Ramos (cell line): ENCODE results near the gene CMYA5.

Experiments
- in situ Hi-C: fragments of 300-500 bp; cut with MboI; formaldehyde crosslinking; loops from one replicate; pipeline ENCODE4 v1.14.3; 2022; ENCODE audit warnings: low sequenced_read_pairs; ENCODE audit not compliant: unreplicated experiment

Gene CMYA5

DNA sequence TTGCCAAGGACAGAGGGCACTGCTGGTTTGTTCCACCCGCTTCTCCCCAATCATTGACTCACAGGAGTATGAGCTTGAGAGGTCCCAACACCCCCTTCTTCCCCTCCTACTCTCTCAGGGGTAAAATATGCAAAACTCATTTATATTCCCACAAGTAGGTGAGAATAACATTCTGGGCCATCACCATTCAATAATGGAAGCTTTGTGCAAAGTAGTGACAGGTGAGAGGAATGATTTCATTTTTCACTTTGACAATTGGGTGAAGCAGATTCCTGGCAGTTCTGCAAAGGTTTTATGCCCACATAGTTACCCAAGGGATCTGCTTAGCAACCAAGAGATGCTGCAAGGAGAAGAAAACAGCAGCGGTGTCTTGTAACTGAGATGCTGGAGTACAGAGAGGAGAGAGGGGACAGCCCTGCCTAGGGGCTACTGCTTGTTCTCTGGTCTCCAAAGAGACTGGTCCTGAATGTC, 137.6 kb downstream of the CMYA5 start:
- in situ Hi-C loops, result no loop called here

GRCh38 chr5:79829260-79829659, 139.6 kb downstream of the CMYA5 start:
- in situ Hi-C loops, result no loop called here

- in situ Hi-C loops, result no loop called here
Observed at GRCh38 chr5:79831381-79832309, 142.0 kb downstream of the CMYA5 start.

GRCh38 chr5:79832911-79833310, 143.3 kb downstream of the CMYA5 start:
- in situ Hi-C loops, result no loop called here

- in situ Hi-C loops, result no loop called here
Observed at GRCh38 chr5:79834098-79834753, 144.6 kb downstream of the CMYA5 start.

- in situ Hi-C loops, result no loop called here
Observed at GRCh38 chr5:79834754-79835714, 145.4 kb downstream of the CMYA5 start.

- in situ Hi-C loops, result no loop called here
Observed at GRCh38 chr5:79837761-79838551, 148.3 kb downstream of the CMYA5 start.

DNA sequence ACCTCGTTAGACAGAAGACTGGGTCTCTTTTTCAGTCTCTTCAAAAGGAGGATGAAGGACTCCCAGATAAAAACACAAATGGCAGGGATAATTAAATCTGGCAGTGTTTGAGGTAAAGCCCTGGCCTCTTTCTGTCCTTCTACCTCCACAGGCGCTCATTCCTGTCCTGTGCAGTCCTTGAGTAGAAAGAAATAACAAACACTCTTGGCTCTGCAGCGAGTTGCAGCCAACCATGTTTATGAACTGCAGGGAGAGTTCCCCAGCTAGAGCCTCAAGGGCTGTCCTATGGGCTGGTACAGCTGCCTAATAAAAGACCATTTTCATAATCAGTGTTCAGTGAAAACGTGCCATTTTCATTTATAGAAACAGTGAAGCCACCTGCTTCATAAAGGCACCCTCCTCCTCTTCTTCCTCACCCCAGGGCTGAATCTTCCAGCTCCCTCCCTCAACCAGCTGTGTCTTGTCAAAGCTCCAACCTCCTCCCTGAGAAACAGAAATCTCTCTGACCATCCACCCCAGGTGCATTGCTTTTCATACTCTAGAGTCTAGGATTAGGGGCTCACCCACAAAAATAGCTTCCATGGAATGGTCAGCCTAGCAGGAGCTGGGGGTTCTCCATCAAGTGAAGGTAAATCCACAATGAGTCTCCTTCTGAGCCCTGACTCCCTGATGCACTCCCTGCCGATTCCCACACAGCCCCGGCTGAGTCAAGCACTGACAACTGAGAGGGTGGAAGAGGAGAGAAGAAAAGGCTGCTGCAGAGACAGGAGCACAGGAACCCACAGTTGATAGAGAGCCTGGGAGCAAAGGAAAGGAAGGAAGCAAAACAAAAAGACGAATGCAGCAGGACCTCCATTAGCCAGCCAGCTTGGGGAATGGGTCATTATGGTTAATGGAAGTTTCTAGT, 150.7 kb downstream of the CMYA5 start:
- in situ Hi-C loops, result no loop called here

DNA sequence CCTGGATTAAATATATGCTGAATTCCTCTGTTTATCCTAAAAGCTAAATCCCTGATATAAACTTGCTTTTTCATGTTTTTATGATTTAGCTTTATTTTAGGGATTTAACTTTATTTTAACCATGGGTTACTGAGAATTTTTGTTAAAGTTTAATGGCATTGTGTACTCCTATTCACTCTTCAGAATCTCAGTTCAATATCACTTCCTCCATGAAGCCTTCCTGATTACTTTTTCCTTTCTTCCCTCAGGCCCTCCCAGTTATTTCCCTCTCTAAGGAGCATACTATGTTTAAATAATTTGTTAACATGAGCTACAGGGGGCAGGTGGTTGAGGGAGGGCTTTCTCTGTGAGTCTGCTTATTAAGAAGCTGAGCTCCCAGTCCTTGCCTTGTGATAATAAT, 151.5 kb downstream of the CMYA5 start:
- in situ Hi-C loops, result no loop called here

DNA sequence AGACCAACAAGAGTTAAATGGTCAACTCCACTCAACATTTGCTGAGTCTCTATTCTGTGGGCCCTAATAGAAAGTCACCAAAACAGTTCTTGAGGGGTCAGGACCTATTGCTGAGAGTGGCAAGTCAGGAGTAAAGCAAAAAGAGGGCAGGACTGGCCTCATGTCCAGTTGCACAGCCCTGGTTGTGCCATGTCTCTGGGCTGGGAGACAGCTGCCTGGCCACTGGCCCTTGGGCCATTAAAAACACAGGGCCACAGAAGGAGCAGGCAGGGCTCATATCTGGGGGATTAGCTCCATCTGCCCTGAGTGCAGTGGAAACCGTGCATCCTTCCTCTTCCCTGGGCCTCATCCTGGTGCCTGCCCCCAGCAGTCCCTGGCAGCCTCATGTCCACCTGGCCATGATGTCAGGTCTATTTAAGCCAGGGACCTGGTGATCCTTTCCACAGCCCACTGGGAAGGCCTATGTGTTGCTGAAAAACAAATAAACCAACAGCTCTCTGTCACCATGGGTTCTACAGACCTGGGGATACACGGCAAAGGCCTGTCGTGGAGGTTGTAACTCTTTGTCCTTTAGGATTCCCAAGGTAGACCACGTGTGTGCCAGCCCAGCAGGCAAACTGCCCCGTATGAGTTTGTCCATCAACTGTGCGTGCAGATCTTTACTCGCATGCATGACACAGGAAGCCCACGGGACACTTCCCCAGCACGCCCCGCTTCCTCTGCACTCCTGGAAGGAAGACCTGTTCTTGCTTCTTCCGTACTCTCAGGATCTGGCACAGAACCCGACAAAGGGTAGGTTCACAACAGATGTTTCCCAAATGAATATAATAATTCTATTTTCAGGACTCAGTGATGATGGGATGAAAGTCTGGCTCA, 152.6 kb downstream of the CMYA5 start:
- in situ Hi-C loops, result no loop called here

DNA sequence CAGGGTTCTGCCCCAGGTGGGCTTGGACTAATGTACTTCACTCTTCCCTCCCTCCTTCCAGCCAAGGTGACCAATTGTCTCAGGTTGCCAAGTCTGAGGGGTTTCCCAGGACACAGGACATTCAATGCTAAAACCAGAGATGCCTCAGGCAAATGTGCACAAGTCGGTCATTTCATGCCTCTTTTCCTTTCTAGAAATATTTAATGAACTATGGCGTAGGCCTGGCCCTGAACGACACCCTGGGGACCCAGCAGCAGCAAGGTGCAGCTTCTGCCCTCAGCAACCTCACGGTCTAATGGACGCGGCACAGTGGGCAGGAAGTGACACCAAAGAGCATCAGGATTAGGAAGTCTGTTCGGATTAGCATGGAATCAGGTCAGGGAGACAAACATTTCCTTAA, 153.4 kb downstream of the CMYA5 start:
- in situ Hi-C loops, result no loop called here

- in situ Hi-C loops, result no loop called here
Observed at GRCh38 chr5:79843450-79844388, 154.1 kb downstream of the CMYA5 start.

DNA sequence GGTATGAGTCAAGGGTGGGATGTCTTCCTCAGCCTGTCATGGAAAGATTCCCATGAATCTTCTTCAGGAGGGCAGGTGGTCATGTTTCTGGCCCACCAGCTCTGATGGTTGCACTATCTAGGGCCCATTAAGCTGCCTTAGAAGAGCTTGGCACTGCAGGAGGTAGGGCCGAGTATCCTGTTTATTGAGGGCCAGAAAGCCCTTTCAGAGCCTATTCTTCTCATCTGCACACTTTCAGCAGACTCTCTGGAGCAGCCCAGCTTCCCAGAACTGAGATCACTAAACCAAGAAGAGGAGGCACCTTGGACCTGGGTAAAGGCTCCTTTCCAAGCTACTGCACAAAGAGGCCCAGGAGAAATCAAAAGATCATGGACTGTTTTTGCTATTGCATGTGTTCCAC, 154.9 kb downstream of the CMYA5 start:
- in situ Hi-C loops, result no loop called here

DNA sequence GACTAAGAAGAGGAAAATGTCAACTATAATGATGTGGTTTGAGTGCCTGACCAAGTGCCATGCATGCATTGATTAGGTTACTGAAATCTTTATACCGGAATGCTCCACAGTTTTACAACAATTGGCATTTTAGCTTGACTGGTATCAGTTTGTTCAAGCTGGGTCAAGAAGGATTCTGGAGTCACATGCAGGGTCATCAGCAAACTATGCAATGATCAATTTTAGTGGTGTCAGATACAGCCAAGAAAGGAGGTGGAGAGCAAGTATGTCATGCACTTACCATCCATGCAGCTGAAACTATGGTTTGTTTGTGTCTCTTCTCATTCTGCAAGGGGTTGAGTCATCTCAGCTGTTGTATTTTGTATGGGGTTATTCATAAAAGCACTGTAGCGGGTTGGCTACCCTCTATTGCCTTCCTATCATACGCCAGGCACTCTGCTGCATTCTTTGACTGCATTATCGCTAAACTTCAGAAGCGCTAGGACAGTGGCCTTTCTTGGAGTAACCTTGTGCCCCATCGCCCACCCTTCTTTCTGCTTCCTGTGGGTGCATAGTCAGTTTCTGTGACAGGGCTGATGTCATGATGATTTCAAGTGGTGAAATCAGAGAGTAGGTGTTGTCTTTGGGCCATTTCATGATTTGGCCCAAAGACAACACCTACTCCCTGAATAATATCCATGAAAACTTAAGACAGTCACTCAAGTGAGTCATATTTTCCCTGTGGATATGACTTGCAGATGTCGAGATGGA, 156.0 kb downstream of the CMYA5 start:
- in situ Hi-C loops, result no loop called here

DNA sequence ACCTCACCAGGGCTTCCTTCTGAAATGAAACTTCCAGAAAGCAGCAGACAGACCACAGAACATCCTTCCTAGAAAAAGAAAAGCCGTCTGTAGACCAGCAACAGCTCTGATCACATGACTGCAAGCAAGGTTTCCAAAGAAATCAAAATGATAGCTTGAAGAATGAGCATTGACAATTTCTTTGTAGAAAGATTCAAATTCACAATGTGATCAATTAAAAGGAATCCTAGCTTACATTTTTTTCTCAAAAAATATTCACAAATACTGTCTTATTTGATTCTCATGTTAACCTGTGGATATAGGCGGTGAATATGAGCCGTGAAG, 156.5 kb downstream of the CMYA5 start:
- in situ Hi-C loops, result no loop called here

DNA sequence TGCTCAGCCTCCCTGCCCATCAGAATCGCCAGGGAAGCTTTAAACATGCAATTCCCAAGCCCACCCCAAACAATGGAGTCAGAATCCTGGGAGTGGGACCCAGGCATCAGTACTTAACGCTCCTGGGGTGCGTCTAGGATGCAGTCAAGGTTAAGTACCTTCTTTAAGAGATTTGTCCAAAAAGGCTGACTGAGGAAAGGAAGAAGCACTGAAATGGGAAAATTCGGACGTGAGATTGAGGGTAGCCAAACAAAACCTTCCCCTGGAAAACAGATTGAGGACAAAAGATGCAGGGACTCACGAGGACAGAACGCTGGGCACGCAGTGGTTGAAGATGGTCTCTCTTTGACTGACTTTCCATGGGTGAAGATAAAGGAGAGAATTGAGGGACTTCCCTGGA, 157.9 kb downstream of the CMYA5 start:
- in situ Hi-C loops, result no loop called here
